Measurements from ENCODE around the gene FBXO28. TPM values are rescaled to one million over a fixed set of nuclear protein-coding genes. Genes with fewer than 3 reads are reported as not detected.

Gene FBXO28
- total RNA-seq, 3 donors from 2014 or later: 23.9 to 50.5 (median 26.2) TPM

- H3K27me3 ChIP-seq: no peaks in the 10 kb centered on the region
- intact Hi-C loops (cut with DNase I; ENCODE audit: low total_unique reads): no loop called here
- DNase-seq (ENCODE audit: low spot score in 2 of 2): peak in 1 of 2 donors; percentile 19
- no peaks in the 10 kb centered on the region for H3K4me1 ChIP-seq
- TF ChIP-seq CTCF (IDR thresholded peaks at IDR 0.05) (no peak), POLR2A (IDR thresholded peaks at IDR 0.05) (no peak), POLR2AphosphoS5 (IDR thresholded peaks at IDR 0.05) (no peak)
- H3K36me3 ChIP-seq: no peaks in the 10 kb centered on the region
- no peaks in the 10 kb centered on the region for H3K9me3 ChIP-seq
- H3K4me3 ChIP-seq: no peak overlapping the region
- peak overlapping the region; percentile 6 to 66 for H3K27ac ChIP-seq
Observed at GRCh38 chr1:224080115-224080774, 33.7 kb upstream of the FBXO28 start.

- H3K27ac ChIP-seq: peak overlapping the region in 1 of 2 donors; percentile 66
- no peaks in the 10 kb centered on the region for H3K9me3 ChIP-seq
- H3K4me3 ChIP-seq: no peak overlapping the region
- no peak for DNase-seq (ENCODE audit: low spot score in 2 of 2)
- intact Hi-C loops (cut with DNase I; ENCODE audit: low total_unique reads): no loop called here
- TF ChIP-seq CTCF (IDR thresholded peaks at IDR 0.05): no peak
- no peak for TF ChIP-seq POLR2A (IDR thresholded peaks at IDR 0.05)
- no peaks in the 10 kb centered on the region for H3K4me1 ChIP-seq
- H3K27me3 ChIP-seq: no peaks in the 10 kb centered on the region
- no peaks in the 10 kb centered on the region for H3K36me3 ChIP-seq
Observed at GRCh38 chr1:224081604-224082003, 32.3 kb upstream of the FBXO28 start.

GRCh38 chr1:224082146-224082545 lies 31.8 kb upstream of the FBXO28 start:
- Histone ChIP-seq H3K9me3 (no peaks in the 10 kb centered on the region), H3K4me3 (no peak overlapping the region), H3K4me1 (no peaks in the 10 kb centered on the region), H3K27me3 (no peaks in the 10 kb centered on the region), H3K27ac (no peak overlapping the region), H3K36me3 (no peaks in the 10 kb centered on the region)
- TF ChIP-seq POLR2AphosphoS5 (IDR thresholded peaks at IDR 0.05) (no peak), POLR2A (IDR thresholded peaks at IDR 0.05) (no peak), CTCF (IDR thresholded peaks at IDR 0.05) (no peak)
- no peak for DNase-seq (ENCODE audit: low spot score in 2 of 2)
- intact Hi-C loops (cut with DNase I; ENCODE audit: low total_unique reads): no loop called here

- TF ChIP-seq POLR2AphosphoS5 (IDR thresholded peaks at IDR 0.05) (no peak), POLR2A (IDR thresholded peaks at IDR 0.05) (no peak), CTCF (IDR thresholded peaks at IDR 0.05) (no peak)
Observed at GRCh38 chr1:224084867-224085266, 29.0 kb upstream of the FBXO28 start.

GRCh38 chr1:224085421-224086108 lies 28.3 kb upstream of the FBXO28 start:
- H3K4me1 ChIP-seq: no peaks in the 10 kb centered on the region
- intact Hi-C loops (cut with DNase I; ENCODE audit: low total_unique reads): no loop called here
- TF ChIP-seq CTCF (IDR thresholded peaks at IDR 0.05): no peak
- no peak for TF ChIP-seq POLR2A (IDR thresholded peaks at IDR 0.05)
- TF ChIP-seq POLR2AphosphoS5 (IDR thresholded peaks at IDR 0.05): no peak
- H3K9me3 ChIP-seq: no peaks in the 10 kb centered on the region
- no peaks in the 10 kb centered on the region for H3K27me3 ChIP-seq
- no peaks in the 10 kb centered on the region for H3K36me3 ChIP-seq
- H3K27ac ChIP-seq: no peak overlapping the region
- DNase-seq (ENCODE audit: low spot score in 2 of 2): no peak
- no peak overlapping the region for H3K4me3 ChIP-seq

More at GRCh38 chr1:224084867-224085266, 29.0 kb upstream of the FBXO28 start:
- Histone ChIP-seq H3K27me3 (no peaks in the 10 kb centered on the region), H3K36me3 (no peaks in the 10 kb centered on the region), H3K9me3 (no peaks in the 10 kb centered on the region), H3K27ac (no peak overlapping the region), H3K4me1 (no peaks in the 10 kb centered on the region), H3K4me3 (no peak overlapping the region)
- DNase-seq (ENCODE audit: low spot score in 2 of 2): no peak
- intact Hi-C loops (cut with DNase I; ENCODE audit: low total_unique reads): no loop called here

All from breast epithelium (tissue), 4 donors.